ENCODE measurements around the gene MYOF.

DNA sequence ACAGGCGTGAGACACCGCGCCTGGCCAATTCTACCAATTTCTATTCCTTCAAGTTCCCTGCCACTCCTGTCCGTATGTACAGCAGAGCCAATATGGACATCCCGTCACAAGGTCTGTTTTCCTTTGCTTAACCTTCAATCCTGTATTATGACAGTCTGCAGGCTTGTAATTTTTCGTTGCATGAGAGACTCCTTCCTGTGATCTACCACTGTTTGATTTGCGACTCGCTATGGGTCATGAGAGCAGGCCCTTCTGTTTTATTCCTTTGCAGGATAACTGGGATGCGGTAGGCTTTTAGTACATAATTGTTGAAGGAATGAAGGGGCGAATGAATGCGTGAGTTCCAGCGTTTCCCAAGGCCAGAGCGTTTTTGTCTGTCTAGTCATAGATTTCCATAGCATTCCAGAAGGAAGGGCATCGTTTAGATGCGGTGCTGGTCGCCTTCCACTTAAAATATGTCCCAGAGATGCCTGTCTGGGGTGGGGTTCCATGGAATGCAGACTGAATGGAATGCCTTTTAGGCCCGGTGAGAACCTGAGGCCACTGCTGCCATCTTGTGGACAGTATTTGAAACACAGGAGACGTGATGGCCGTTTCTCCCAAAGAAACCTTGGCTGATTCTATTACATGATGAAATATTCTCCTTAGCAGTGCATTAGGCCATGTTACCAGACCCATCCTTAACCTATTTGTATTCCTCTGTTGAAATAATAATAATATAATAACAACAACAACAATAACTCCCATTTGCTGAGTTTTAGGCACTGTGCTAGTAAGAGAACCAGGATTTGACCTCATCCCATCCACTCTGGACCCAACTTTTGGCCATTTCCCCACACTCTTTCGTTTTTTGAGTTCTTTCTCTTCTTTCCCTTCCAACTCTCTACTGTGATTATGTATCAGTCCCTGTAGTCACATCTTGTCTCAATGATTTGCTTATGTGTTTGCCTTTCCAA lies 193.2 kb downstream of the MYOF start:
- TF ChIP-seq, protein P1, sequence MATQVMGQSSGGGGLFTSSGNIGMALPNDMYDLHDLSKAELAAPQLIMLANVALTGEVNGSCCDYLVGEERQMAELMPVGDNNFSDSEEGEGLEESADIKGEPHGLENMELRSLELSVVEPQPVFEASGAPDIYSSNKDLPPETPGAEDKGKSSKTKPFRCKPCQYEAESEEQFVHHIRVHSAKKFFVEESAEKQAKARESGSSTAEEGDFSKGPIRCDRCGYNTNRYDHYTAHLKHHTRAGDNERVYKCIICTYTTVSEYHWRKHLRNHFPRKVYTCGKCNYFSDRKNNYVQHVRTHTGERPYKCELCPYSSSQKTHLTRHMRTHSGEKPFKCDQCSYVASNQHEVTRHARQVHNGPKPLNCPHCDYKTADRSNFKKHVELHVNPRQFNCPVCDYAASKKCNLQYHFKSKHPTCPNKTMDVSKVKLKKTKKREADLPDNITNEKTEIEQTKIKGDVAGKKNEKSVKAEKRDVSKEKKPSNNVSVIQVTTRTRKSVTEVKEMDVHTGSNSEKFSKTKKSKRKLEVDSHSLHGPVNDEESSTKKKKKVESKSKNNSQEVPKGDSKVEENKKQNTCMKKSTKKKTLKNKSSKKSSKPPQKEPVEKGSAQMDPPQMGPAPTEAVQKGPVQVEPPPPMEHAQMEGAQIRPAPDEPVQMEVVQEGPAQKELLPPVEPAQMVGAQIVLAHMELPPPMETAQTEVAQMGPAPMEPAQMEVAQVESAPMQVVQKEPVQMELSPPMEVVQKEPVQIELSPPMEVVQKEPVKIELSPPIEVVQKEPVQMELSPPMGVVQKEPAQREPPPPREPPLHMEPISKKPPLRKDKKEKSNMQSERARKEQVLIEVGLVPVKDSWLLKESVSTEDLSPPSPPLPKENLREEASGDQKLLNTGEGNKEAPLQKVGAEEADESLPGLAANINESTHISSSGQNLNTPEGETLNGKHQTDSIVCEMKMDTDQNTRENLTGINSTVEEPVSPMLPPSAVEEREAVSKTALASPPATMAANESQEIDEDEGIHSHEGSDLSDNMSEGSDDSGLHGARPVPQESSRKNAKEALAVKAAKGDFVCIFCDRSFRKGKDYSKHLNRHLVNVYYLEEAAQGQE (IDR thresholded peaks at IDR 0.05; ENCODE audit: low read depth, low read length): no peak
- TF ChIP-seq CTCF (IDR thresholded peaks at IDR 0.05): peak; percentile 80
- peak; percentile 86 for TF ChIP-seq SMC3 (IDR thresholded peaks at IDR 0.05; ENCODE audit: low read depth, low read length)
- TF ChIP-seq NFIC (IDR thresholded peaks at IDR 0.05; ENCODE audit: borderline replicate concordance): no peak
- no peak for TF ChIP-seq TAF1 (IDR thresholded peaks at IDR 0.05; ENCODE audit: borderline replicate concordance, low read depth, low read length)
- TF ChIP-seq RXRA (IDR thresholded peaks at IDR 0.05; ENCODE audit: borderline replicate concordance, low read depth): no peak
- no peak for TF ChIP-seq POLR2AphosphoS5 (IDR thresholded peaks at IDR 0.05; ENCODE audit: low read depth, low read length)
- TF ChIP-seq EP300 (IDR thresholded peaks at IDR 0.05; ENCODE audit: borderline replicate concordance in 1 of 2, low read depth in 1 of 2, low read length in 1 of 2): no peak
- TF ChIP-seq TCF12 (IDR thresholded peaks at IDR 0.05): no peak
- no peak for TF ChIP-seq NRF1 (IDR thresholded peaks at IDR 0.05; ENCODE audit: low read depth, low read length)
- no peak for TF ChIP-seq ZBTB33 (IDR thresholded peaks at IDR 0.05; ENCODE audit: borderline replicate concordance, low read depth)

All from SK-N-SH (cell line).